Ovary (tissue), 9 donors: ENCODE data around the gene CCT6A. TPM values are rescaled to one million over a fixed set of nuclear protein-coding genes. Genes with fewer than 3 reads are reported as not detected.
"Not testable (repeated sequence)": the region's sequence is repeated elsewhere in the genome, so short reads cannot be mapped to it uniquely, and the experiment has no call there.

Experiments used
- DNase-seq, 5 donors: peaks; one replicate each; pipeline ENCODE4 v3.0.0-alpha.2; 2019 to 2020
- H3K27ac ChIP-seq, 2 donors: fragments of 200-600 bp; one replicate each; pipeline versions ENCODE4 v1.5.1 to v1.8.0; 2019 to 2022
- H3K27me3 ChIP-seq: fragments of 200-600 bp; one replicate; pipeline ENCODE4 v1.8.0; 2022
- H3K36me3 ChIP-seq: fragments of 200-600 bp; sonication (generic); one replicate; pipeline ENCODE4 v1.5.1; 2019
- H3K4me1 ChIP-seq: one replicate; pipeline ENCODE4 v1.8.1; 2013; ENCODE audit warnings: mild to moderate bottlenecking, moderate library complexity; ENCODE audit not compliant: insufficient read depth
- H3K4me3 ChIP-seq: fragments of 200-600 bp; sonication (generic); one replicate; pipeline ENCODE4 v1.5.1; 2017
- H3K9me3 ChIP-seq, 2 donors: fragments of 200-600 bp in 1 of 2; sonication (generic) in 1 of 2; one replicate each; pipeline versions ENCODE4 v1.5.1 to v1.8.1; 2013 to 2019; ENCODE audit warnings: mild to moderate bottlenecking in 1 of 2, moderate library complexity in 1 of 2
- EP300 ChIP-seq: sonication (generic); formaldehyde crosslinking; IDR thresholded peaks from one replicate; pipeline ENCODE4 v1.6.1; 2017; ENCODE audit warnings: antibody characterized with exemption
- POLR2A ChIP-seq: fragments of 450-650 bp; IDR thresholded peaks from one replicate; pipeline ENCODE4 v1.6.1; 2017; ENCODE audit warnings: antibody characterized with exemption, mild to moderate bottlenecking, moderate library complexity
- WGBS, 3 donors: extraction: QIAGEN DNeasy Blood & Tissue Kit in 1 of 3; methylation state at CpG; one replicate each; pipeline versions ENCODE4 v1.1.5 to v1.1.7; 2013 to 2017; 5-methylcytosine and 5-hydroxymethylcytosine counted together
- intact Hi-C, 4 donors: fragments of 100-400 bp; cut with DNase I; formaldehyde crosslinking; loops; one replicate each; pipeline versions ENCODE4 v1.11.0 to v1.15.1; 2022 to 2023
- polyA plus RNA-seq, 2 donors: library from polyadenylated mRNA; stranded (reverse); fragments of 200-250 nt in 1 of 2; fragments of 350-450 nt in 1 of 2; fragmentation: Illumina TruSeq in 1 of 2; extraction: RNeasy Lipid Tissue Mini Kit (QIAGEN cat#74804) in 1 of 2; gene quantifications; one replicate each; pipeline ENCODE4 v1.2.3, GENCODE V29; 2013 to 2014
- total RNA-seq, 7 donors: library from RNA; depleted of rRNA in 2 of 7; stranded (reverse); fragments of >200 nt in 2 of 7; fragmentation: NEBNext Ultra II Directional in 3 of 7; extraction: Animal tissue kit (Norgen Biotek cat#: 25700) in 3 of 7; gene quantifications; one replicate each; pipeline versions ENCODE4 v1.1.0 to v1.2.4, GENCODE V29; 2016 to 2023
- TF ChIP-seq, protein P1 (sequence below), 3 donors: fragments of 450-650 bp in 2 of 3; fragments of 200-600 bp in 1 of 3; IDR thresholded peaks; one replicate each; pipeline versions ENCODE4 v1.5.1 to v1.8.0; 2016 to 2022; ENCODE audit warnings: antibody characterized with exemption in 3 of 3, mild to moderate bottlenecking in 1 of 3
- donor health status: DM: no; HTN: no; CAD: no; lungs with moderate emphysema.
- donor health status: DM: no; HTN: no; CAD: no.
- donor health status: Bipolar disorder and iron deficiency.
- donor health status: DM: yes; HTN: yes; CAD: no.
- donor health status: DM: no; HTN: no; CAD: no.
- donor health status: DM: yes; HTN: yes; CAD: no.

Gene CCT6A
- total and polyA plus RNA-seq, 9 donors, result 50.2 to 112 (median 78.3) TPM

DNA sequence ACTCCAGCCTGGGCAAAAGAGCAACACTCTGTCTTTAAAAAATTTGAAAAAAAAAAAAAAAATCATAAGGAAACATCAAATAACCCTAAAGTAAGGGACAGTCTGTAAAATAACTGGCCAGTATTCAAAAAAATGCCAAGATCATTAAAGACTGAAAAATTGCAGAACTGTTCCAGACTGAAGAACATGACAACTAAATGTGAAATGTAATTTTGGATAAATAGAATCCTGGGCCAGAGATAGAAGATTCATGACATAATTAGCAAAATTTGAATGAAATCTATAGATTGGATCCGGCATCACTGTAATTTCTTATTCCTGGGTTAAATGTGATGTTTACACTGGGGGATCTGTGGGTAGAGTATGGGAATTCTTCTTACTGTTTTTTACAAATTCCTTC is 3.3 kb upstream of the CCT6A start:
- intact Hi-C loops, result no loop called here
- 69 to 88% (median 83%) methylated on average over 1 of the region's 1 CpG for WGBS, 3 donors
- Histone ChIP-seq H3K9me3 (no peaks in the 10 kb centered on the region), H3K27me3 (no peaks in the 10 kb centered on the region), H3K4me1 (peaks cover 19% of the 10 kb centered on the region), H3K27ac (no peak overlapping the region), H3K4me3 (no peak overlapping the region), H3K36me3 (no peaks in the 10 kb centered on the region)
- no peak for TF ChIP-seq EP300
- no peak for TF ChIP-seq POLR2A
- TF ChIP-seq, protein P1, sequence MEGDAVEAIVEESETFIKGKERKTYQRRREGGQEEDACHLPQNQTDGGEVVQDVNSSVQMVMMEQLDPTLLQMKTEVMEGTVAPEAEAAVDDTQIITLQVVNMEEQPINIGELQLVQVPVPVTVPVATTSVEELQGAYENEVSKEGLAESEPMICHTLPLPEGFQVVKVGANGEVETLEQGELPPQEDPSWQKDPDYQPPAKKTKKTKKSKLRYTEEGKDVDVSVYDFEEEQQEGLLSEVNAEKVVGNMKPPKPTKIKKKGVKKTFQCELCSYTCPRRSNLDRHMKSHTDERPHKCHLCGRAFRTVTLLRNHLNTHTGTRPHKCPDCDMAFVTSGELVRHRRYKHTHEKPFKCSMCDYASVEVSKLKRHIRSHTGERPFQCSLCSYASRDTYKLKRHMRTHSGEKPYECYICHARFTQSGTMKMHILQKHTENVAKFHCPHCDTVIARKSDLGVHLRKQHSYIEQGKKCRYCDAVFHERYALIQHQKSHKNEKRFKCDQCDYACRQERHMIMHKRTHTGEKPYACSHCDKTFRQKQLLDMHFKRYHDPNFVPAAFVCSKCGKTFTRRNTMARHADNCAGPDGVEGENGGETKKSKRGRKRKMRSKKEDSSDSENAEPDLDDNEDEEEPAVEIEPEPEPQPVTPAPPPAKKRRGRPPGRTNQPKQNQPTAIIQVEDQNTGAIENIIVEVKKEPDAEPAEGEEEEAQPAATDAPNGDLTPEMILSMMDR (IDR thresholded peaks at IDR 0.05), result no peak
- DNase-seq, result no peak

DNA sequence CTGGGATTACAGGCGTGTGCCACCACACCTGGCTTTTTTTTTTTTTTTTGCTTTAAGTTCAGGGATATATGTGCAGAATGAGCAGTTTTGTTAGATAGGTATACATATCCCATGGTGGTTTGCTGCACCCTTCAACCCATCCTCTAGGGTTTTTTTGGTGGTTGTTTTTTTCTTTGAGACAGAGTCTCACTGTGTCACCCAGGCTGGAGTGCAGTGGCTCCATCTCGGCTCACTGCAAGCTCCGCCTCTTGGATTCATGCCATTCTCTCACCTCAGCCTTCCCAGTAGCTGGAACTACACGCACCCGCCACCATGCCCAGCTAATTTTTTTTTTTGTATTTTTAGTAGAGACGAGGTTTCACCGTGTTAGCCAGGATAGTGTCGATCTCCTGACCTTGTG is 2.8 kb upstream of the CCT6A start:
- H3K36me3 ChIP-seq, H3K4me3 ChIP-seq, H3K27me3 ChIP-seq, intact Hi-C loops, H3K27ac ChIP-seq, H3K9me3 ChIP-seq: not testable (repeated sequence)
- H3K4me1 ChIP-seq, result peaks cover 19% of the 10 kb centered on the region
- DNase-seq, result peak in 1 of 5 donors; percentile 26
- 58 to 72% (median 65%) methylated on average over 8 of the region's 8 CpGs for WGBS, 3 donors

DNA sequence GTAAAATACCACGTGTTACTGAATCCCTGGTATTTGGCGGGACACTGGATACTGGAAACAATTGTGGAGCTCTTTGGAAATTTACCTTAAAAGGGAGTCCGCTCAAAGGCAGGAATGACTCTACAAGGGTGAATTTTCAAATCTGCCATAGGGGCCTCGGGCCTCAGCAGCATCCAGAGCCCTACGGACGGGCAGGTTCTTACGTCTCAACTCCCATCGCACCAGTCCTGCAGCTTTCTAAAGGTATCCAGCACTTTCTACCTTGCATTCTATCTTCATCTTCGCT is 569 bp upstream of the CCT6A start:
- Histone ChIP-seq H3K4me3 (peak overlapping the region; percentile 93), H3K36me3 (no peaks in the 10 kb centered on the region), H3K4me1 (peaks cover 19% of the 10 kb centered on the region), H3K9me3 (no peaks in the 10 kb centered on the region), H3K27ac (peak overlapping the region; percentile 33 to 88), H3K27me3 (no peaks in the 10 kb centered on the region)
- WGBS, 3 donors, result 0 to 1% (median 0%) methylated on average over 9 of the region's 9 CpGs
- no peak for TF ChIP-seq EP300
- intact Hi-C loops, result no loop called here
- no peak for DNase-seq

DNA sequence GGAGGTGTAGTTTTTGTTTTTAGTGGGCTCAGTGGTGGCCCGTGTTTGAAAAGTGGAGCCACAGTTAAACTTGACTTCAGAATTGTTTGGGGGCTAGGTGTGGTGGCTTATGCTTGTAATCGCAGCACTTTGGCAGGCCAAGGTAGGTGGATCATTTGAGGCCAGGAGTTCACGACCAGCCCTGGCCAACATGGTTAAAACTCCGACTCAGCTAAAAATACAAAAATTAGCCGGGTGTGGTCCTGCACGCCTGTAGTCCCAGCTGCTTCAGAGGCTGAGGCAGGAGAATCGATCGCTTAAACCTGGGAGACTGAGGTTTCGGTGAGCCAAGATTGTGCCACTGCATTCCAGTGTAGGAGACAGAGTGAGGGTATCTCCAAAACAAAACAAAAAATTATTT is 1.8 kb downstream of the CCT6A start:
- no peak for DNase-seq
- intact Hi-C loops, result no loop called here
- Histone ChIP-seq H3K4me1 (peaks cover 12% of the 10 kb centered on the region), H3K27me3 (no peaks in the 10 kb centered on the region), H3K27ac (no peak overlapping the region), H3K9me3 (no peaks in the 10 kb centered on the region), H3K36me3 (no peaks in the 10 kb centered on the region), H3K4me3 (no peak overlapping the region)
- 81 to 84% (median 83%) methylated on average over 9 of the region's 9 CpGs for WGBS, 3 donors
- TF ChIP-seq, protein P1 (IDR thresholded peaks at IDR 0.05), result no peak
- no peak for TF ChIP-seq POLR2A
- TF ChIP-seq EP300, result no peak

DNA sequence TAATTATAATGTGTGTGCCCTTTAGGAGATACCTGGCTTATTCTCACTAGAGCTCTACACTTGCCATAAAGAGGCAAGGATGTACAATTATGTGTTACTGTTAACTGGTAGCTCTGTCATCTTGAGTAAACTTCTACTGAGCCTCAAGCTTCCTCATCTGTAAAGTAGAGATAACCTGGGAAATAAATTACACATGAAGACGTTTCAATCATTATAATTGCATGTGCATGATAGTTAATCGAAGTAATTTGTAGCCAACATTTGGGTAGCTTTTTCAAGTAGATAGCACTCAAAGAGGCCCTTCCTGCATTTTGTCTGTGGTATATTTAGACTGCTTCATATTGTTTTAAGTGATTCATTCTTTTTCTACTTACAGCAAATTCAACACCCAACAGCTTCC is 2.4 kb downstream of the CCT6A start:
- intact Hi-C loops, result no loop called here
- Histone ChIP-seq H3K9me3 (no peaks in the 10 kb centered on the region), H3K4me1 (peaks cover 12% of the 10 kb centered on the region), H3K27ac (no peak overlapping the region), H3K27me3 (no peaks in the 10 kb centered on the region), H3K4me3 (no peak overlapping the region), H3K36me3 (no peaks in the 10 kb centered on the region)
- WGBS, 3 donors, result 70 to 84% (median 76%) methylated on average over 2 of the region's 2 CpGs
- TF ChIP-seq EP300 (no peak), POLR2A (no peak)
- TF ChIP-seq, protein P1 (IDR thresholded peaks at IDR 0.05), result no peak
- no peak for DNase-seq

DNA sequence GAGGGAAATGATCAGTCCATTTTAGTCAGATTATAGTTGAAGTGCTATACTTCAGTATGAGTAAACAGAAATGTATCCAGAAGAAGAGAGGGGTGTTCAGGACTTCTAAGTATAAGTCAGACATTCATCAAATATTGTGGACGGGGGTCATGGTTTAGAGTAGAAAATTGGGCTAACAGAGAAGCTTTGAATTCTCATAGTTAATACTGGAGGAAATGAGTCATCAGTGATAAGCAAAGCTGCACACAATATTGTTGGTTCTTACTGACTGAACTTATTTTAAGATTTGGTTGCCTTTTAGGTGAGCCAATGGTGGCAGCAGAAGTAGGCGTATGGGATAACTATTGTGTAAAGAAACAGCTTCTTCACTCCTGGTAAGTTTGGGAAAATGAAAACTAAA is 10.8 kb downstream of the CCT6A start:
- Histone ChIP-seq H3K4me1 (peaks cover 3% of the 10 kb centered on the region), H3K9me3 (no peaks in the 10 kb centered on the region), H3K27ac (peak overlapping the region in 1 of 2 donors; percentile 85), H3K36me3 (no peaks in the 10 kb centered on the region), H3K4me3 (no peak overlapping the region), H3K27me3 (no peaks in the 10 kb centered on the region)
- intact Hi-C loops, result no loop called here
- WGBS, 3 donors, result 20 to 35% (median 21%) methylated on average over 2 of the region's 2 CpGs
- TF ChIP-seq, protein P1 (IDR thresholded peaks at IDR 0.05), result no peak
- no peak for DNase-seq
